K562 (cell line): ENCODE measurements around the gene SPHKAP.

Source experiments
- EP300 ChIP-seq: IDR thresholded peaks from 2 replicates; pipeline ENCODE4 v1.6.1; 2012; ENCODE audit warnings: low read length, improper control_type of control experiment
- EZH2 ChIP-seq: IDR thresholded peaks from 2 replicates; pipeline ENCODE4 v1.6.1; 2012; ENCODE audit warnings: low read depth, mild to moderate bottlenecking, inconsistent platforms, low read length, borderline replicate concordance
- GABPA ChIP-seq: fragments of 200-800 bp; sonication (Bioruptor generic); conservative IDR thresholded peaks from 2 replicates; pipeline ENCODE4 v1.6.1; 2016; ENCODE audit warnings: low read depth, missing genetic modification characterization, missing compliant biosample characterization
- HDAC2 ChIP-seq: fragments of 450-650 bp; IDR thresholded peaks from 2 replicates; pipeline ENCODE4 v1.6.1; 2016; ENCODE audit warnings: mild to moderate bottlenecking
- JUN ChIP-seq, 2 experiments: sonication (generic) in 1 of 2; formaldehyde crosslinking in 1 of 2; IDR thresholded peaks; 2 replicates each; pipeline versions ENCODE4 v1.6.1 to v1.8.0; 2012 to 2022; ENCODE audit warnings: borderline replicate concordance in 2 of 2, mild to moderate bottlenecking in 2 of 2, improper control_type of control experiment in 1 of 2, low read depth in 1 of 2, low read length in 1 of 2, missing genetic modification reagents in 1 of 2
- KLF1 ChIP-seq: fragments of 450-650 bp; IDR thresholded peaks from 2 replicates; pipeline ENCODE4 v1.6.1; 2016; ENCODE audit warnings: missing genetic modification characterization, missing compliant biosample characterization
- PURB ChIP-seq: sonication (generic); formaldehyde crosslinking; IDR thresholded peaks from 2 replicates; pipeline ENCODE4 v1.9.0; 2021; ENCODE audit warnings: low read depth, mild to moderate bottlenecking, missing genetic modification reagents
- TF ChIP-seq, protein P1 (sequence below), 2 experiments: fragments of 450-650 bp; formaldehyde crosslinking in 1 of 2; IDR thresholded peaks; 2 replicates each; pipeline versions ENCODE4 v1.4.0 to v1.6.1; 2014 to 2020; ENCODE audit warnings: mild to moderate bottlenecking in 2 of 2, borderline replicate concordance in 1 of 2, low read depth in 1 of 2
- TF ChIP-seq, protein P2 (sequence below): fragments of 450-650 bp; formaldehyde crosslinking; conservative IDR thresholded peaks from 2 replicates; pipeline ENCODE4 v1.4.0; 2022; ENCODE audit warnings: mild to moderate bottlenecking, missing genetic modification characterization

DNA sequence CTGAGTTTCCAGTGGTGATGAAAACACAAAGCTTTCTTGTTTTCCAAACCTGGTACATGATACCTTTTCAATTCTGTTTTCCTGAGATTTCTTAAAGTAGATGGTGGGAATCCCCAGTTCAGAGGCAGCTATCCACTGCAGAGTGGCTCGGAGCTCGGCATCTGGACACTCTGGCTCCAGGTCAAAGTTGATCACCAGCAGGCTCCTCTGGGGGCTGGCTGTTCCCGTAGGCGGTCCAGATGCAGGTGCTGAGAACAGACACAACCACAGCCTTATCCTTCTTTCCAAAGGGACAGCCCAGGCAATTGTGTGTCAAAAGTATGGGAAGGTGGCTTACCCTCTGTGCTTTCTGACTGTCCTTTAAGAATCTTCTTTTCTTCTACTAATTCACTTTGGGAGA lies 190.6 kb downstream of the SPHKAP start:
- TF ChIP-seq HDAC2 (no peak), EZH2 (no peak), EP300 (no peak), PURB (no peak), KLF1 (tag) (no peak), GABPA (no peak), JUN (IDR thresholded peaks at IDR 0.05; ENCODE audit: borderline replicate concordance, low read depth, low read length) (no peak), JUN (CRISPR knock-in tag; IDR thresholded peaks at IDR 0.05; ENCODE audit: borderline replicate concordance) (no peak)
- TF ChIP-seq, protein P1, sequence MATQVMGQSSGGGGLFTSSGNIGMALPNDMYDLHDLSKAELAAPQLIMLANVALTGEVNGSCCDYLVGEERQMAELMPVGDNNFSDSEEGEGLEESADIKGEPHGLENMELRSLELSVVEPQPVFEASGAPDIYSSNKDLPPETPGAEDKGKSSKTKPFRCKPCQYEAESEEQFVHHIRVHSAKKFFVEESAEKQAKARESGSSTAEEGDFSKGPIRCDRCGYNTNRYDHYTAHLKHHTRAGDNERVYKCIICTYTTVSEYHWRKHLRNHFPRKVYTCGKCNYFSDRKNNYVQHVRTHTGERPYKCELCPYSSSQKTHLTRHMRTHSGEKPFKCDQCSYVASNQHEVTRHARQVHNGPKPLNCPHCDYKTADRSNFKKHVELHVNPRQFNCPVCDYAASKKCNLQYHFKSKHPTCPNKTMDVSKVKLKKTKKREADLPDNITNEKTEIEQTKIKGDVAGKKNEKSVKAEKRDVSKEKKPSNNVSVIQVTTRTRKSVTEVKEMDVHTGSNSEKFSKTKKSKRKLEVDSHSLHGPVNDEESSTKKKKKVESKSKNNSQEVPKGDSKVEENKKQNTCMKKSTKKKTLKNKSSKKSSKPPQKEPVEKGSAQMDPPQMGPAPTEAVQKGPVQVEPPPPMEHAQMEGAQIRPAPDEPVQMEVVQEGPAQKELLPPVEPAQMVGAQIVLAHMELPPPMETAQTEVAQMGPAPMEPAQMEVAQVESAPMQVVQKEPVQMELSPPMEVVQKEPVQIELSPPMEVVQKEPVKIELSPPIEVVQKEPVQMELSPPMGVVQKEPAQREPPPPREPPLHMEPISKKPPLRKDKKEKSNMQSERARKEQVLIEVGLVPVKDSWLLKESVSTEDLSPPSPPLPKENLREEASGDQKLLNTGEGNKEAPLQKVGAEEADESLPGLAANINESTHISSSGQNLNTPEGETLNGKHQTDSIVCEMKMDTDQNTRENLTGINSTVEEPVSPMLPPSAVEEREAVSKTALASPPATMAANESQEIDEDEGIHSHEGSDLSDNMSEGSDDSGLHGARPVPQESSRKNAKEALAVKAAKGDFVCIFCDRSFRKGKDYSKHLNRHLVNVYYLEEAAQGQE (IDR thresholded peaks at IDR 0.05; ENCODE audit: borderline replicate concordance) = no peak
- TF ChIP-seq, protein P1 (CRISPR knock-in tag; IDR thresholded peaks at IDR 0.05; ENCODE audit: low read depth) = no peak
- TF ChIP-seq, protein P2, sequence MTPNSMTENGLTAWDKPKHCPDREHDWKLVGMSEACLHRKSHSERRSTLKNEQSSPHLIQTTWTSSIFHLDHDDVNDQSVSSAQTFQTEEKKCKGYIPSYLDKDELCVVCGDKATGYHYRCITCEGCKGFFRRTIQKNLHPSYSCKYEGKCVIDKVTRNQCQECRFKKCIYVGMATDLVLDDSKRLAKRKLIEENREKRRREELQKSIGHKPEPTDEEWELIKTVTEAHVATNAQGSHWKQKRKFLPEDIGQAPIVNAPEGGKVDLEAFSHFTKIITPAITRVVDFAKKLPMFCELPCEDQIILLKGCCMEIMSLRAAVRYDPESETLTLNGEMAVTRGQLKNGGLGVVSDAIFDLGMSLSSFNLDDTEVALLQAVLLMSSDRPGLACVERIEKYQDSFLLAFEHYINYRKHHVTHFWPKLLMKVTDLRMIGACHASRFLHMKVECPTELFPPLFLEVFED (CRISPR knock-in tag) = no peak
